ENCODE data around the gene STRN4.

GRCh38 chr19:46732966-46733689 is 13.1 kb downstream of the STRN4 start:
- TF ChIP-seq EZH2phosphoT487 (IDR thresholded peaks at IDR 0.05; ENCODE audit: borderline replicate concordance, low read depth, low read length): no peak
- TF ChIP-seq CTCF (conservative IDR thresholded peaks at IDR 0.05; ENCODE audit: low read length): no peak

Data from OCI-LY7 (cell line).